ENCODE measurements around the gene UBAC2. TPM values are rescaled to one million over a fixed set of nuclear protein-coding genes. Genes with fewer than 3 reads are reported as not detected.

UBAC2 gene
- total and polyA plus RNA-seq, 2 of the 8 experiments (the other 6 are each of a cell fraction or from before 2014, with no cell fraction given): 75.9 to 76.9 TPM

GRCh38 chr13:99160415-99160814, 40.2 kb upstream of the UBAC2 start (continued):
- TF ChIP-seq, protein P1, sequence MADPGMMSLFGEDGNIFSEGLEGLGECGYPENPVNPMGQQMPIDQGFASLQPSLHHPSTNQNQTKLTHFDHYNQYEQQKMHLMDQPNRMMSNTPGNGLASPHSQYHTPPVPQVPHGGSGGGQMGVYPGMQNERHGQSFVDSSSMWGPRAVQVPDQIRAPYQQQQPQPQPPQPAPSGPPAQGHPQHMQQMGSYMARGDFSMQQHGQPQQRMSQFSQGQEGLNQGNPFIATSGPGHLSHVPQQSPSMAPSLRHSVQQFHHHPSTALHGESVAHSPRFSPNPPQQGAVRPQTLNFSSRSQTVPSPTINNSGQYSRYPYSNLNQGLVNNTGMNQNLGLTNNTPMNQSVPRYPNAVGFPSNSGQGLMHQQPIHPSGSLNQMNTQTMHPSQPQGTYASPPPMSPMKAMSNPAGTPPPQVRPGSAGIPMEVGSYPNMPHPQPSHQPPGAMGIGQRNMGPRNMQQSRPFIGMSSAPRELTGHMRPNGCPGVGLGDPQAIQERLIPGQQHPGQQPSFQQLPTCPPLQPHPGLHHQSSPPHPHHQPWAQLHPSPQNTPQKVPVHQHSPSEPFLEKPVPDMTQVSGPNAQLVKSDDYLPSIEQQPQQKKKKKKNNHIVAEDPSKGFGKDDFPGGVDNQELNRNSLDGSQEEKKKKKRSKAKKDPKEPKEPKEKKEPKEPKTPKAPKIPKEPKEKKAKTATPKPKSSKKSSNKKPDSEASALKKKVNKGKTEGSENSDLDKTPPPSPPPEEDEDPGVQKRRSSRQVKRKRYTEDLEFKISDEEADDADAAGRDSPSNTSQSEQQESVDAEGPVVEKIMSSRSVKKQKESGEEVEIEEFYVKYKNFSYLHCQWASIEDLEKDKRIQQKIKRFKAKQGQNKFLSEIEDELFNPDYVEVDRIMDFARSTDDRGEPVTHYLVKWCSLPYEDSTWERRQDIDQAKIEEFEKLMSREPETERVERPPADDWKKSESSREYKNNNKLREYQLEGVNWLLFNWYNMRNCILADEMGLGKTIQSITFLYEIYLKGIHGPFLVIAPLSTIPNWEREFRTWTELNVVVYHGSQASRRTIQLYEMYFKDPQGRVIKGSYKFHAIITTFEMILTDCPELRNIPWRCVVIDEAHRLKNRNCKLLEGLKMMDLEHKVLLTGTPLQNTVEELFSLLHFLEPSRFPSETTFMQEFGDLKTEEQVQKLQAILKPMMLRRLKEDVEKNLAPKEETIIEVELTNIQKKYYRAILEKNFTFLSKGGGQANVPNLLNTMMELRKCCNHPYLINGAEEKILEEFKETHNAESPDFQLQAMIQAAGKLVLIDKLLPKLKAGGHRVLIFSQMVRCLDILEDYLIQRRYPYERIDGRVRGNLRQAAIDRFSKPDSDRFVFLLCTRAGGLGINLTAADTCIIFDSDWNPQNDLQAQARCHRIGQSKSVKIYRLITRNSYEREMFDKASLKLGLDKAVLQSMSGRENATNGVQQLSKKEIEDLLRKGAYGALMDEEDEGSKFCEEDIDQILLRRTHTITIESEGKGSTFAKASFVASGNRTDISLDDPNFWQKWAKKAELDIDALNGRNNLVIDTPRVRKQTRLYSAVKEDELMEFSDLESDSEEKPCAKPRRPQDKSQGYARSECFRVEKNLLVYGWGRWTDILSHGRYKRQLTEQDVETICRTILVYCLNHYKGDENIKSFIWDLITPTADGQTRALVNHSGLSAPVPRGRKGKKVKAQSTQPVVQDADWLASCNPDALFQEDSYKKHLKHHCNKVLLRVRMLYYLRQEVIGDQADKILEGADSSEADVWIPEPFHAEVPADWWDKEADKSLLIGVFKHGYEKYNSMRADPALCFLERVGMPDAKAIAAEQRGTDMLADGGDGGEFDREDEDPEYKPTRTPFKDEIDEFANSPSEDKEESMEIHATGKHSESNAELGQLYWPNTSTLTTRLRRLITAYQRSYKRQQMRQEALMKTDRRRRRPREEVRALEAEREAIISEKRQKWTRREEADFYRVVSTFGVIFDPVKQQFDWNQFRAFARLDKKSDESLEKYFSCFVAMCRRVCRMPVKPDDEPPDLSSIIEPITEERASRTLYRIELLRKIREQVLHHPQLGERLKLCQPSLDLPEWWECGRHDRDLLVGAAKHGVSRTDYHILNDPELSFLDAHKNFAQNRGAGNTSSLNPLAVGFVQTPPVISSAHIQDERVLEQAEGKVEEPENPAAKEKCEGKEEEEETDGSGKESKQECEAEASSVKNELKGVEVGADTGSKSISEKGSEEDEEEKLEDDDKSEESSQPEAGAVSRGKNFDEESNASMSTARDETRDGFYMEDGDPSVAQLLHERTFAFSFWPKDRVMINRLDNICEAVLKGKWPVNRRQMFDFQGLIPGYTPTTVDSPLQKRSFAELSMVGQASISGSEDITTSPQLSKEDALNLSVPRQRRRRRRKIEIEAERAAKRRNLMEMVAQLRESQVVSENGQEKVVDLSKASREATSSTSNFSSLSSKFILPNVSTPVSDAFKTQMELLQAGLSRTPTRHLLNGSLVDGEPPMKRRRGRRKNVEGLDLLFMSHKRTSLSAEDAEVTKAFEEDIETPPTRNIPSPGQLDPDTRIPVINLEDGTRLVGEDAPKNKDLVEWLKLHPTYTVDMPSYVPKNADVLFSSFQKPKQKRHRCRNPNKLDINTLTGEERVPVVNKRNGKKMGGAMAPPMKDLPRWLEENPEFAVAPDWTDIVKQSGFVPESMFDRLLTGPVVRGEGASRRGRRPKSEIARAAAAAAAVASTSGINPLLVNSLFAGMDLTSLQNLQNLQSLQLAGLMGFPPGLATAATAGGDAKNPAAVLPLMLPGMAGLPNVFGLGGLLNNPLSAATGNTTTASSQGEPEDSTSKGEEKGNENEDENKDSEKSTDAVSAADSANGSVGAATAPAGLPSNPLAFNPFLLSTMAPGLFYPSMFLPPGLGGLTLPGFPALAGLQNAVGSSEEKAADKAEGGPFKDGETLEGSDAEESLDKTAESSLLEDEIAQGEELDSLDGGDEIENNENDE (IDR thresholded peaks at IDR 0.05; ENCODE audit: insufficient replicate concordance, low read length): no peak
- TF ChIP-seq CREB1 (IDR thresholded peaks at IDR 0.05): no peak
- TF ChIP-seq SP4 (IDR thresholded peaks at IDR 0.05; ENCODE audit: low read length): no peak
